ENCODE results near the gene PLGRKT. TPM values are rescaled to one million over a fixed set of nuclear protein-coding genes. Genes with fewer than 3 reads are reported as not detected.

The PLGRKT gene
- polyA plus RNA-seq, 1 donor from 2014 or later, result 80.0 TPM

DNA sequence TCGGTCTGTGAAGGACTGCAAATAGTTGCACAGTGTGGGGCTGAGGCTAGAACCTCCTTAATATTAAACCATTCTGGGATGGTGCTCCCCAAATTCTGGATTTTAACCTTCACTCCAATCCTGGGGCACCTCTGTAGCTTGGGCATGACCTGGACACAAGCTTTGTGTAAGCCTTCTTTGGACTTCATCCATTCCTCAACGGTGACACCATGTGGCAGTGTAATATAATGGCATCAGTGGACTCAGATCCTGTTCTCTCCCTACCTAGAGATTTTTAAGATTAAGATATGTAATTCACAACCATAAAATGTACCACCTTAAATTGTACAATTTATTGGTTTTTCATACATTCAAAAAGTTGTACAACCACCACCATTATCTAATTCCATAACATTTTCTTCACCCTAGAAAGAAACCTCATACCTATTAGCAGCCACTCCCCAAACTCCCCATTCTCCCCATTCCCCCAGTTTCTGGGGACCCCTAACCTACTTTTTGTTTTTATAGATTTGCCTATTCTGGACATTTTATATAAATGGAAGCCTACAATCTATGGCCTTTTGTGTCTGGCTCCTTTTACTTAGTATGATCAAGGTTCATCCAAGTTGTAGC is 4.8 kb upstream of the PLGRKT start:
- Histone ChIP-seq H3K9ac (ENCODE audit: low read length) (no peak overlapping the region), H3K36me3 (ENCODE audit: insufficient read depth, low read length) (no peaks in the 10 kb centered on the region), H3K4me3 (ENCODE audit: low read length) (no peak overlapping the region), H3K27me3 (ENCODE audit: insufficient read depth, low read depth, low read length) (no peaks in the 10 kb centered on the region), H3K9me3 (ENCODE audit: low read length) (no peaks in the 10 kb centered on the region), H4K20me1 (ENCODE audit: insufficient read depth) (no peaks in the 10 kb centered on the region), H3F3A (ENCODE audit: insufficient read depth, low read length, poor library complexity, severe bottlenecking) (no peaks in the 10 kb centered on the region), H3K27ac (ENCODE audit: low read length) (no peak overlapping the region), H3K9me2 (ENCODE audit: insufficient read depth, low read length) (no peaks in the 10 kb centered on the region), H3K4me2 (ENCODE audit: low read length) (no peak overlapping the region), H3K79me2 (replicated peaks; ENCODE audit: insufficient read depth, low read length) (no peaks in the 10 kb centered on the region), H2AFZ (ENCODE audit: low read depth, low read length) (no peak overlapping the region)
- TF ChIP-seq CTCF (IDR thresholded peaks at IDR 0.05; ENCODE audit: poor library complexity, severe bottlenecking), result peak; percentile 63
- peak; percentile 61 for TF ChIP-seq RAD21 (conservative IDR thresholded peaks at IDR 0.05)
- peak; percentile 72 for TF ChIP-seq SMC3 (conservative IDR thresholded peaks at IDR 0.05; ENCODE audit: poor library complexity)
- TF ChIP-seq EP300 (conservative IDR thresholded peaks at IDR 0.05; ENCODE audit: poor library complexity, severe bottlenecking), result no peak

DNA sequence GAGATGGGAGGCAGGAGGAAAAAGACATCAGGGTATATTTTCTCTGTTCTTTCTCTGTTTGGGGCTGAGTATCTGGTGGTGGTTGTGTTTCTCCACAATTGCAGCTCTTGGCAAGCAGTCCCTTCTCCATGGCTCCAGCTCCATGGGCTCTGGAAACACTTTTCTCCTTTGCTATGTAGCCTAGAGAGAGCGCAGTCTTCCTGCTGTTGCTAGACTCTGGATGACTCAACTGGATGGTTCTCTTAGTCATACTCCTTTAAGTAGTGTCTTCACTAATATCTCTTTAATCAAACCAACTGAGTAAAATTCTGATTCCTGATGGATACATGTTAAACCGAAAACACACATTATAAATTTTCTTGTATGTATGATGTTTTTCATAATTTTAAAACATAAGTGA is 3.3 kb upstream of the PLGRKT start:
- Histone ChIP-seq H3K9me3 (ENCODE audit: low read length) (no peaks in the 10 kb centered on the region), H3K27ac (ENCODE audit: low read length) (no peak overlapping the region), H3K4me2 (ENCODE audit: low read length) (no peak overlapping the region), H3K9ac (ENCODE audit: low read length) (no peak overlapping the region), H4K20me1 (ENCODE audit: insufficient read depth) (no peaks in the 10 kb centered on the region), H3K4me3 (ENCODE audit: low read length) (no peak overlapping the region), H2AFZ (ENCODE audit: low read depth, low read length) (no peak overlapping the region), H3F3A (ENCODE audit: insufficient read depth, low read length, poor library complexity, severe bottlenecking) (no peaks in the 10 kb centered on the region), H3K27me3 (ENCODE audit: insufficient read depth, low read depth, low read length) (no peaks in the 10 kb centered on the region), H3K36me3 (ENCODE audit: insufficient read depth, low read length) (no peaks in the 10 kb centered on the region), H3K79me2 (replicated peaks; ENCODE audit: insufficient read depth, low read length) (no peaks in the 10 kb centered on the region), H3K9me2 (ENCODE audit: insufficient read depth, low read length) (no peaks in the 10 kb centered on the region)
- TF ChIP-seq CTCF (IDR thresholded peaks at IDR 0.05; ENCODE audit: poor library complexity, severe bottlenecking) (no peak), POLR2AphosphoS5 (IDR thresholded peaks at IDR 0.05) (no peak), EP300 (conservative IDR thresholded peaks at IDR 0.05; ENCODE audit: poor library complexity, severe bottlenecking) (no peak), RAD21 (conservative IDR thresholded peaks at IDR 0.05) (no peak), TAF1 (IDR thresholded peaks at IDR 0.05; ENCODE audit: low read depth) (no peak), EZH2 (IDR thresholded peaks at IDR 0.05; ENCODE audit: borderline replicate concordance, insufficient read depth, low read length, poor library complexity, severe bottlenecking) (no peak), MXI1 (conservative IDR thresholded peaks at IDR 0.05; ENCODE audit: poor library complexity, severe bottlenecking) (no peak), SMC3 (conservative IDR thresholded peaks at IDR 0.05; ENCODE audit: poor library complexity) (no peak)
- TF ChIP-seq, protein P1, sequence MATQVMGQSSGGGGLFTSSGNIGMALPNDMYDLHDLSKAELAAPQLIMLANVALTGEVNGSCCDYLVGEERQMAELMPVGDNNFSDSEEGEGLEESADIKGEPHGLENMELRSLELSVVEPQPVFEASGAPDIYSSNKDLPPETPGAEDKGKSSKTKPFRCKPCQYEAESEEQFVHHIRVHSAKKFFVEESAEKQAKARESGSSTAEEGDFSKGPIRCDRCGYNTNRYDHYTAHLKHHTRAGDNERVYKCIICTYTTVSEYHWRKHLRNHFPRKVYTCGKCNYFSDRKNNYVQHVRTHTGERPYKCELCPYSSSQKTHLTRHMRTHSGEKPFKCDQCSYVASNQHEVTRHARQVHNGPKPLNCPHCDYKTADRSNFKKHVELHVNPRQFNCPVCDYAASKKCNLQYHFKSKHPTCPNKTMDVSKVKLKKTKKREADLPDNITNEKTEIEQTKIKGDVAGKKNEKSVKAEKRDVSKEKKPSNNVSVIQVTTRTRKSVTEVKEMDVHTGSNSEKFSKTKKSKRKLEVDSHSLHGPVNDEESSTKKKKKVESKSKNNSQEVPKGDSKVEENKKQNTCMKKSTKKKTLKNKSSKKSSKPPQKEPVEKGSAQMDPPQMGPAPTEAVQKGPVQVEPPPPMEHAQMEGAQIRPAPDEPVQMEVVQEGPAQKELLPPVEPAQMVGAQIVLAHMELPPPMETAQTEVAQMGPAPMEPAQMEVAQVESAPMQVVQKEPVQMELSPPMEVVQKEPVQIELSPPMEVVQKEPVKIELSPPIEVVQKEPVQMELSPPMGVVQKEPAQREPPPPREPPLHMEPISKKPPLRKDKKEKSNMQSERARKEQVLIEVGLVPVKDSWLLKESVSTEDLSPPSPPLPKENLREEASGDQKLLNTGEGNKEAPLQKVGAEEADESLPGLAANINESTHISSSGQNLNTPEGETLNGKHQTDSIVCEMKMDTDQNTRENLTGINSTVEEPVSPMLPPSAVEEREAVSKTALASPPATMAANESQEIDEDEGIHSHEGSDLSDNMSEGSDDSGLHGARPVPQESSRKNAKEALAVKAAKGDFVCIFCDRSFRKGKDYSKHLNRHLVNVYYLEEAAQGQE (IDR thresholded peaks at IDR 0.05; ENCODE audit: borderline replicate concordance), result no peak
